Astrocyte (in vitro differentiated cells and primary cell): ENCODE data around the gene MAK. TPM values are rescaled to one million over a fixed set of nuclear protein-coding genes. Genes with fewer than 3 reads are reported as not detected.
"Not testable (repeated sequence)": the region's sequence is repeated elsewhere in the genome, so short reads cannot be mapped to it uniquely, and the experiment has no call there.

Experiments
- DNase-seq: peaks from one replicate; pipeline ENCODE4 v3.0.0-alpha.2; 2010; ENCODE audit warnings: low read depth
- FAIRE-seq: peaks from 2 replicates; lab custom pipeline; 2011; peaks lifted over from hg19 to GRCh38; lab: Jason Lieb, UNC
- H2AFZ ChIP-seq: 2 replicates; pipeline ENCODE4 v1.6.0; 2012; ENCODE audit warnings: low read depth, low read length, inconsistent platforms
- H3K27ac ChIP-seq: 2 replicates; pipeline ENCODE4 v1.5.1; 2011; ENCODE audit warnings: low read depth, low read length, inconsistent platforms
- H3K27me3 ChIP-seq: 2 replicates; pipeline ENCODE4 v1.6.0; 2011; ENCODE audit warnings: low read length, inconsistent platforms; ENCODE audit not compliant: insufficient read depth
- H3K36me3 ChIP-seq: 2 replicates; pipeline ENCODE4 v1.5.1; 2011; ENCODE audit warnings: low read length, inconsistent platforms; ENCODE audit not compliant: insufficient read depth
- H3K4me1 ChIP-seq: 2 replicates; pipeline ENCODE4 v1.5.1; 2011; ENCODE audit warnings: low read length, inconsistent platforms; ENCODE audit not compliant: insufficient read depth
- H3K4me2 ChIP-seq: 2 replicates; pipeline ENCODE4 v1.6.0; 2012; ENCODE audit warnings: low read length, inconsistent platforms
- H3K4me3 ChIP-seq: 2 replicates; pipeline ENCODE4 v1.5.1; 2011; ENCODE audit warnings: low read depth, mild to moderate bottlenecking, low read length, inconsistent platforms; ENCODE audit not compliant: insufficient read depth
- H3K79me2 ChIP-seq: 2 replicates; pipeline ENCODE4 v1.6.0; 2012; ENCODE audit warnings: mild to moderate bottlenecking, low read length, inconsistent platforms; ENCODE audit not compliant: insufficient read depth
- H3K9ac ChIP-seq: 2 replicates; pipeline ENCODE4 v1.6.0; 2012; ENCODE audit warnings: mild to moderate bottlenecking, low read length, inconsistent platforms
- H3K9me3 ChIP-seq: 2 replicates; pipeline ENCODE4 v1.5.1; 2012; ENCODE audit warnings: low read depth, mild to moderate bottlenecking, low read length, inconsistent platforms; ENCODE audit not compliant: insufficient read depth
- H4K20me1 ChIP-seq: 2 replicates; pipeline ENCODE4 v1.6.0; 2012; ENCODE audit warnings: low read length, inconsistent platforms; ENCODE audit not compliant: insufficient read depth
- H3K27ac Mint-ChIP-seq: one replicate; pipeline ENCODE4 v1.8.0; 2021; ENCODE audit warnings: mild to moderate bottlenecking, mixed read lengths; ENCODE audit not compliant: unreplicated experiment
- H3K27me3 Mint-ChIP-seq: one replicate; pipeline ENCODE4 v1.8.0; 2021; ENCODE audit warnings: low read depth, mixed read lengths; ENCODE audit not compliant: unreplicated experiment
- H3K36me3 Mint-ChIP-seq: one replicate; pipeline ENCODE4 v1.8.0; 2021; ENCODE audit warnings: low read depth, mixed read lengths; ENCODE audit not compliant: unreplicated experiment
- H3K4me1 Mint-ChIP-seq: one replicate; pipeline ENCODE4 v1.8.0; 2021; ENCODE audit warnings: low read depth, mixed read lengths; ENCODE audit not compliant: unreplicated experiment
- H3K4me3 Mint-ChIP-seq: one replicate; pipeline ENCODE4 v1.8.0; 2021; ENCODE audit warnings: mild to moderate bottlenecking, moderate library complexity, mixed read lengths; ENCODE audit not compliant: unreplicated experiment
- H3K9me3 Mint-ChIP-seq: one replicate; pipeline ENCODE4 v1.8.0; 2021; ENCODE audit warnings: mild to moderate bottlenecking, mixed read lengths; ENCODE audit not compliant: unreplicated experiment
- CTCF ChIP-seq: IDR thresholded peaks from 2 replicates; pipeline ENCODE4 v1.5.1; 2011; ENCODE audit warnings: low read depth, mild to moderate bottlenecking, inconsistent platforms, low read length, moderate library complexity; ENCODE audit not compliant: insufficient read depth
- EZH2 ChIP-seq: IDR thresholded peaks from 2 replicates; pipeline ENCODE4 v1.6.1; 2012; ENCODE audit warnings: mild to moderate bottlenecking, low read length, inconsistent platforms; ENCODE audit not compliant: insufficient read depth
- total RNA-seq: library from RNA; stranded (reverse); gene quantifications from 2 replicates; pipeline ENCODE4 v1.2.1, GENCODE V29; 2021

Gene MAK
- total RNA-seq, 1 donor from 2014 or later: 0.05 TPM

GRCh38 chr6:10882657-10883171, 44.4 kb upstream of the MAK start:
- H3K4me3 Mint-ChIP-seq: peak overlapping the region; percentile 27
- H3K27me3 ChIP-seq: peaks cover 75% of the 10 kb centered on the region
- peaks cover 4% of the 10 kb centered on the region for H3K4me1 Mint-ChIP-seq
- H3K27ac ChIP-seq: no peak overlapping the region
- no peaks in the 10 kb centered on the region for H3K36me3 ChIP-seq
- peaks cover 2% of the 10 kb centered on the region for H3K9me3 Mint-ChIP-seq
- no peaks in the 10 kb centered on the region for H3K36me3 Mint-ChIP-seq
- H3K4me2 ChIP-seq: peak overlapping the region; percentile 46
- H2AFZ ChIP-seq: no peak overlapping the region
- DNase-seq (no peak), FAIRE-seq (no peak)
- H3K27ac Mint-ChIP-seq: peak overlapping the region; percentile 2
- TF ChIP-seq EZH2 (no peak), CTCF (no peak)
- no peaks in the 10 kb centered on the region for H4K20me1 ChIP-seq
- H3K4me1 ChIP-seq: peaks cover 7% of the 10 kb centered on the region
- H3K9me3 ChIP-seq: no peaks in the 10 kb centered on the region
- no peaks in the 10 kb centered on the region for H3K79me2 ChIP-seq
- H3K9ac ChIP-seq: no peak overlapping the region
- peaks cover 67% of the 10 kb centered on the region for H3K27me3 Mint-ChIP-seq
- no peak overlapping the region for H3K4me3 ChIP-seq

- not testable (repeated sequence) for DNase-seq, H3K4me1 ChIP-seq, H3K36me3 ChIP-seq, H3K79me2 ChIP-seq, H3K9me3 ChIP-seq, H3K9me3 Mint-ChIP-seq, H3K4me3 Mint-ChIP-seq, H3K4me1 Mint-ChIP-seq, H3K9ac ChIP-seq, H2AFZ ChIP-seq, H3K36me3 Mint-ChIP-seq, H3K27ac ChIP-seq, FAIRE-seq, H4K20me1 ChIP-seq, H3K4me3 ChIP-seq
- peaks cover 67% of the 10 kb centered on the region for H3K27me3 Mint-ChIP-seq
- H3K27me3 ChIP-seq: peaks cover 70% of the 10 kb centered on the region
- H3K27ac Mint-ChIP-seq: peak overlapping the region; percentile 2
- H3K4me2 ChIP-seq: peak overlapping the region; percentile 52
These were observed 43.9 kb upstream of the MAK start for GRCh38 chr6:10882253-10882630.

GRCh38 chr6:10880366-10880765, 42.0 kb upstream of the MAK start:
- no peaks in the 10 kb centered on the region for H3K36me3 ChIP-seq
- no peak overlapping the region for H3K27ac ChIP-seq
- H3K4me2 ChIP-seq: no peak overlapping the region
- no peak for DNase-seq
- H3K79me2 ChIP-seq: no peaks in the 10 kb centered on the region
- no peaks in the 10 kb centered on the region for H3K36me3 Mint-ChIP-seq
- H3K27me3 Mint-ChIP-seq: peaks cover 60% of the 10 kb centered on the region
- no peaks in the 10 kb centered on the region for H4K20me1 ChIP-seq
- no peak for FAIRE-seq
- no peak overlapping the region for H3K4me3 ChIP-seq
- no peaks in the 10 kb centered on the region for H3K9me3 ChIP-seq
- H3K27ac Mint-ChIP-seq: no peak overlapping the region
- H3K4me1 Mint-ChIP-seq: peaks cover 4% of the 10 kb centered on the region
- peaks cover 2% of the 10 kb centered on the region for H3K9me3 Mint-ChIP-seq
- peaks cover 4% of the 10 kb centered on the region for H3K4me1 ChIP-seq
- H3K4me3 Mint-ChIP-seq: no peak overlapping the region
- TF ChIP-seq EZH2: no peak
- no peak for TF ChIP-seq CTCF
- no peak overlapping the region for H3K9ac ChIP-seq
- peaks cover 61% of the 10 kb centered on the region for H3K27me3 ChIP-seq
- no peak overlapping the region for H2AFZ ChIP-seq
